Measurements from ENCODE around the gene ACSF3. TPM values are rescaled to one million over a fixed set of nuclear protein-coding genes. Genes with fewer than 3 reads are reported as not detected.
"Not testable (repeated sequence)": the region's sequence is repeated elsewhere in the genome, so short reads cannot be mapped to it uniquely, and the experiment has no call there.

The ACSF3 gene
- total and polyA plus RNA-seq, 2 experiments from 2014 or later = 20.7 to 28.0 TPM

DNA sequence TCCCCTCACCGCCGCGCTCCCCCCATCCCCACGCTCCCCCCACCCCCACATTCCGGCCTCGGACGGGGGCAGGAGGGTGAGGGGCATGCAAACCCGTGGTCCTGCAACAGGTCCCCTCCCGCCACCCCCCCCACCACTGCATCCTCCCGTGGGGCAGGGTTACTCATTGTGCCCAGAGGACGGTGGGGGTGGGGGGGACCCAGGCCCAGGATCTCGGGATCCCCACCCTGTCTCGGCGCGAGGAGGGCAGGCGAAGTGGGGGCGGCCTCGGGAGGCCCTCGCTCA, 98.2 kb downstream of the ACSF3 start:
- H2AFZ ChIP-seq = peak overlapping the region; percentile 78
- 25% methylated on average over 7 of the region's 19 CpGs for WGBS (ENCODE audit: low lambda C conversion rate, missing lambda C conversion rate)
- TF ChIP-seq, protein P1, sequence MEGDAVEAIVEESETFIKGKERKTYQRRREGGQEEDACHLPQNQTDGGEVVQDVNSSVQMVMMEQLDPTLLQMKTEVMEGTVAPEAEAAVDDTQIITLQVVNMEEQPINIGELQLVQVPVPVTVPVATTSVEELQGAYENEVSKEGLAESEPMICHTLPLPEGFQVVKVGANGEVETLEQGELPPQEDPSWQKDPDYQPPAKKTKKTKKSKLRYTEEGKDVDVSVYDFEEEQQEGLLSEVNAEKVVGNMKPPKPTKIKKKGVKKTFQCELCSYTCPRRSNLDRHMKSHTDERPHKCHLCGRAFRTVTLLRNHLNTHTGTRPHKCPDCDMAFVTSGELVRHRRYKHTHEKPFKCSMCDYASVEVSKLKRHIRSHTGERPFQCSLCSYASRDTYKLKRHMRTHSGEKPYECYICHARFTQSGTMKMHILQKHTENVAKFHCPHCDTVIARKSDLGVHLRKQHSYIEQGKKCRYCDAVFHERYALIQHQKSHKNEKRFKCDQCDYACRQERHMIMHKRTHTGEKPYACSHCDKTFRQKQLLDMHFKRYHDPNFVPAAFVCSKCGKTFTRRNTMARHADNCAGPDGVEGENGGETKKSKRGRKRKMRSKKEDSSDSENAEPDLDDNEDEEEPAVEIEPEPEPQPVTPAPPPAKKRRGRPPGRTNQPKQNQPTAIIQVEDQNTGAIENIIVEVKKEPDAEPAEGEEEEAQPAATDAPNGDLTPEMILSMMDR (IDR thresholded peaks at IDR 0.05; ENCODE audit: poor library complexity) = no peak
- TF ChIP-seq EZH2phosphoT487 (IDR thresholded peaks at IDR 0.05; ENCODE audit: low read depth, severe bottlenecking, unreplicated experiment) (no peak), EZH2 (IDR thresholded peaks at IDR 0.05; ENCODE audit: borderline replicate concordance) (no peak)

DNA sequence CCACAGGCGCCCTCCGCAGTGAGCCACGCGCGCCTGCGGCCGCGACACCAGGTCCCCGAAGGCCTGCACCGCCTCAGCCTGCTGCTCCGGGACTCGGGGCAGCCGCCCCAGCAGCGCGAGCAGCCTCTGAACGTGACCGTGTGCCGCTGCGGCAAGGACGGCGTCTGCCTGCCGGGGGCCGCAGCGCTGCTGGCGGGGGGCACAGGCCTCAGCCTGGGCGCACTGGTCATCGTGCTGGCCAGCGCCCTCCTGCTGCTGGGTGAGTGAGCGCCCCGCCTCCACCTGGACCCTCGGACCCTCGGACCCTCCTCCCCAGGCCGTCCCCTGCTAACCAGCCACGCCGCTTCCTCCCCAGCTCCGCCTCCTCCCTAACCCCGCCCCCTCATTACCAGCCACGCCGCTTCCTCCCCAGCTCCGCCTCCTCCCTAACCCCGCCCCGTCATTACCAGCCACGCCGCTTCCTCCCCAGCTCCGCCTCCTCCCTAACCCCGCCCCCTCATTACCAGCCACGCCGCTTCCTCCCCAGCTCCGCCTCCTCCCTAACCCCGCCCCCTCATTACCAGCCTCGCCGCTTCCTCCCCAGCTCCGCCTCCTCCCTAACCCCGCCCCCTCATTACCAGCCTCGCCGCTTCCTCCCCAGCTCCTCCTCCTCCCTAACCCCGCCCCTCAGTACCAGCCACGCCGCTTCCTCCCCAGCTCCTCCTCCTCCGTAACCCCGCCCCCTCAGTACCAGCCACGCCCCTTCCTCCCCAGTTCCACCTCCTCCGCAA, 98.7 kb downstream of the ACSF3 start:
- H3K4me1 ChIP-seq (ENCODE audit: insufficient read depth); H3K9me3 ChIP-seq (ENCODE audit: low read depth); H4K20me1 ChIP-seq (ENCODE audit: insufficient read depth, poor library complexity, severe bottlenecking); H3K4me3 ChIP-seq; H3K36me3 ChIP-seq (replicated peaks; ENCODE audit: insufficient read depth, low read depth); H3K79me2 ChIP-seq; H3K27me3 ChIP-seq; H3K27ac ChIP-seq; H3K9me2 ChIP-seq (replicated peaks; ENCODE audit: insufficient read depth): not testable (repeated sequence)
- peak overlapping the region; percentile 96 for H3K4me2 ChIP-seq
- WGBS (ENCODE audit: low lambda C conversion rate, missing lambda C conversion rate) = 3% methylated on average over 21 of the region's 63 CpGs
- H2AFZ ChIP-seq = peak overlapping the region; percentile 78
- peak; percentile 76 for DNase-seq (ENCODE audit: low spot score)

More for the DNA sequence above, 98.2 kb downstream of the ACSF3 start:
- no peak for DNase-seq (ENCODE audit: low spot score)
- H3K36me3 ChIP-seq (replicated peaks; ENCODE audit: insufficient read depth, low read depth) = no peaks in the 10 kb centered on the region
- no peak overlapping the region for H3K4me3 ChIP-seq
- H3K4me1 ChIP-seq (ENCODE audit: insufficient read depth) = peaks cover 6% of the 10 kb centered on the region
- H3K4me2 ChIP-seq = peak overlapping the region; percentile 96
- no peaks in the 10 kb centered on the region for H3K27me3 ChIP-seq
- H3K27ac ChIP-seq = no peak overlapping the region
- no peaks in the 10 kb centered on the region for H4K20me1 ChIP-seq (ENCODE audit: insufficient read depth, poor library complexity, severe bottlenecking)
- H3K79me2 ChIP-seq = no peaks in the 10 kb centered on the region
- H3K9me3 ChIP-seq (ENCODE audit: low read depth) = no peaks in the 10 kb centered on the region
- no peaks in the 10 kb centered on the region for H3K9me2 ChIP-seq (replicated peaks; ENCODE audit: insufficient read depth)

DNA sequence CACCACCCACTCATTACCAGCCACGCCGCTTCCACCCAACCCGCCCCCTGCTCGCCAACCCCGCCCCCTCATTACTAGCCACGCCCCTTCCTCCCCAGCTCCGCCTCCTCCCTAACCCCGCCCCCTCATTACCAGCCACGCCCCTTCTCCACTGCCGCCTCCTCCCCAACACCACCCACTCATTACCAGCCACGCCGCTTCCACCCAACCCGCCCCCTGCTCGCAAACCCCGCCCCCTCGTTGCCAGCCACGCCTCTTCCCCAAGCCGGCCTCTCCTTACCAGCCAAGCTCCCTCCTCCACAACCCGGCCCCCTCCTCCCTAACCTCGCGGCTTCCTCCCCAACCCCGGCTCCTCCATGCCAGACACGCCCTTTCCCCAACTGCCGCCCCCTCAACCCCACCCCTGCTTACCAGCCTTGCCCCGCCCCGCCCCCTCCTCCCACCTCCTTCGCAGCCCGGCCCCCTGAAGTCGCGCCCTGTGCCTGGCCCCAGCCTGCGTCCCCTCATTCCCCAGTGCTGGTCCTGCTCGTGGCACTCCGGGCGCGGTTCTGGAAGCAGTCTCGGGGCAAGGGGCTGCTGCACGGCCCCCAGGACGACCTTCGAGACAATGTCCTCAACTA, 99.4 kb downstream of the ACSF3 start:
- 28% methylated on average over 15 of the region's 39 CpGs for WGBS (ENCODE audit: low lambda C conversion rate, missing lambda C conversion rate)
- H4K20me1 ChIP-seq (ENCODE audit: insufficient read depth, poor library complexity, severe bottlenecking) = no peaks in the 10 kb centered on the region
- no peaks in the 10 kb centered on the region for H3K79me2 ChIP-seq
- H3K9me3 ChIP-seq (ENCODE audit: low read depth) = no peaks in the 10 kb centered on the region
- DNase-seq (ENCODE audit: low spot score) = peak; percentile 49
- H3K36me3 ChIP-seq (replicated peaks; ENCODE audit: insufficient read depth, low read depth) = no peaks in the 10 kb centered on the region
- H3K4me1 ChIP-seq (ENCODE audit: insufficient read depth) = peaks cover 6% of the 10 kb centered on the region
- TF ChIP-seq, protein P1 (IDR thresholded peaks at IDR 0.05; ENCODE audit: poor library complexity) = no peak
- TF ChIP-seq EZH2 (IDR thresholded peaks at IDR 0.05; ENCODE audit: borderline replicate concordance) (no peak), EZH2phosphoT487 (IDR thresholded peaks at IDR 0.05; ENCODE audit: low read depth, severe bottlenecking, unreplicated experiment) (no peak)
- H3K9me2 ChIP-seq (replicated peaks; ENCODE audit: insufficient read depth) = no peaks in the 10 kb centered on the region
- no peak overlapping the region for H2AFZ ChIP-seq
- no peaks in the 10 kb centered on the region for H3K27me3 ChIP-seq
- H3K4me2 ChIP-seq = peak overlapping the region; percentile 96
- no peak overlapping the region for H3K4me3 ChIP-seq
- no peak overlapping the region for H3K27ac ChIP-seq

DNA sequence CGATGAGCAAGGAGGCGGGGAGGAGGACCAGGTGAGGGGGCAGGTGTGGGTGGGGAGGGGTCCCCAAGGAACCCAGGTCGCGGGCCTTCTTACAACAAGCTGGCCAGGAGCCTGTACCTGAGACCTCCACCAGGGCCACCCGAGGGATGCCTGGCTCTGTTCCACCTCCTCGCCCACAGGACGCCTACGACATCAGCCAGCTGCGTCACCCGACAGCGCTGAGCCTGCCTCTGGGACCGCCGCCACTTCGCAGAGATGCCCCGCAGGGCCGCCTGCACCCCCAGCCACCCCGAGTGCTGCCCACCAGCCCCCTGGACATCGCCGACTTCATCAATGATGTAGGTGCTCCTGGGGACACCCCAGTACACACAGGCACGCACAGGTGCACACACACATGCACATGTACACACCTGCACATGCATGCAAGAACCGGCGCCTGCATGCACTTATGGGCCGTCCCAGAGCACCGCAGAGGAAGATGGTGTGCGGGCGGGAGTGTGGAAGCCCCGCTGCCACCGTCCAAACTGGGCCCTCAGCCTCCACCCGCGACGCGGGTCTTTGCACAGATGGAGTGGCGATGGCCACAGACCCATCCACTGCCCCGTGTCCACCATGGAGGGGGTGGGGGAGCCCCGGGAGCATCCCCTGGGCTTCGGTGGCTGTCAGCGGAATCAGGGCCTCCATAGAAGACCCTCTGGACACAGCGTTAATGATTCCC, 100.1 kb downstream of the ACSF3 start:
- Histone ChIP-seq H3K36me3 (replicated peaks; ENCODE audit: insufficient read depth, low read depth) (no peaks in the 10 kb centered on the region), H3K4me2 (no peak overlapping the region), H3K27me3 (no peaks in the 10 kb centered on the region), H3K4me3 (no peak overlapping the region), H3K9me3 (ENCODE audit: low read depth) (no peaks in the 10 kb centered on the region), H3K27ac (no peak overlapping the region), H4K20me1 (ENCODE audit: insufficient read depth, poor library complexity, severe bottlenecking) (no peaks in the 10 kb centered on the region), H3K4me1 (ENCODE audit: insufficient read depth) (peaks cover 6% of the 10 kb centered on the region), H3K79me2 (no peaks in the 10 kb centered on the region), H3K9me2 (replicated peaks; ENCODE audit: insufficient read depth) (no peaks in the 10 kb centered on the region), H2AFZ (no peak overlapping the region)
- peak; percentile 3 for DNase-seq (ENCODE audit: low spot score)
- no peak for TF ChIP-seq EZH2 (IDR thresholded peaks at IDR 0.05; ENCODE audit: borderline replicate concordance)
- 90% methylated on average over 26 of the region's 38 CpGs for WGBS (ENCODE audit: low lambda C conversion rate, missing lambda C conversion rate)

Measured in hepatocyte (in vitro differentiated cells).